Stimulated activated CD4-positive, alpha-beta T cell treated with anti-CD3 and anti-CD28 coated beads, Interleukin-15, amount 100 ng/mL, for 48 hours (primary cell): ENCODE data around the gene ARID3B.

ENCODE experiments used
- DNase-seq, 2 donors: peaks; one replicate each; pipeline ENCODE4 v3.0.0-alpha.2; 2020; ENCODE audit warnings: low read depth in 2 of 2

Gene ARID3B

DNA sequence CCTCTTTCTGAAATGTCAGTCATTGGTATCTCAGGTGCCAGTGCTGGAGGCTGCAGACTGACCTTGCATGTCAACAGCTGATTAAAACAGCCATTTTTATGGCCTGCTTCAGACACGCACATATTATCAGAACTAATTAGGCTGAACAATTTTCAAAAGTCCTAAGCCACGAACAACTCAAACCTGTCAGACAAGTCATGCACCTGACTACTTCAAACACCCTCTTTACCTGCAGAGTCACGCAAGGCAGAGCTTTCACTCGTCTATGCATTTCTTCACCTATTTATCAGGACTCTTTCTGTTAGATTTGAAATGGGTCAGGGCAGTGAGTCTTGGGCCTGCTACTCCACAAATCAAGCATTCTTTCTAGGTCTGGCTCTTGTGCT lies 101.3 kb downstream of the ARID3B start:
- DNase-seq = no peak

DNA sequence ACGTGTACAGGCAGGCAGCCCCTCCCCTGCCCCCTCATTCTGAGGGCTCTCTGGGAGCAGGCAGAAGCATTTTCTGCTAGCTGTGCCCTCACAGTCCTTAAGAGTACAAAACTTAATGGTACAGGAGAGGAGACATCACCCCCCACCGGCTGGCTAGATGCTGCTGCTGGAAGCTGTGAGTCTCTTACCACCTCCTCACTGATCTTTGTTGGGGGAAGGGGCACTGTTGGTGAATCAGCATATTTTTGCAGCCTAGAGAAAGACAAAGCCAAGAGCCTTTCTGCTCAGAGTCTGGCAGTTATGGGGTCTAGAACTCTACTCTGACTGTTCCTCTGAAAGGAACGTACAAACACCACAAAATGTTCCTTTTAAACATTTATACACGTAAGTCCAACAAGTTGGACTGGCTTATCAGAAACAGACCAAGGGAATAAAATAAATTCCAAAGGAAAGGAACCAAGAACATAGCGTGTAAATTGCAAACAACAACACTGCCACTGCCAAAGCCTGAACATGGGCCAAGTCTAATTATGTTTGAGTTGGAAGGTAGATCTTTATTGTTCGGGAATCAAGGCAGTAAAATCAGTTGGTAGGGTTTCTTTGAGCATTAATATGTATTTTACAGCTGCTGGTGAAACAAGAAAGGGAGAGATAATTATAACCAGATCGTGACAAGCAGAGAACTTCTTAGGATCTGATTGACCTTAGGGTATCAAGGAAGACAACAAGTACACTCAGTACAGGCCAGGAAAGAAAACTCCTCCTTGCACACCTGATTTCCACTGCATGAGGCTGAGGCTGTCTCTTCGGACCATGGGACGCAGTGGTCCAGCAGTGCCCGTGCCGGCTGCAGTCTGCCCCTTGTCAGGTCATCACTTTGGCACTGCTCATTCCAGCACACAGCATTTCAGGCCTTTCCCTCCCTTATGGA lies 102.0 kb downstream of the ARID3B start:
- DNase-seq = no peak

GRCh38 chr15:74643665-74644204 lies 102.7 kb downstream of the ARID3B start:
- no peak for DNase-seq

DNA sequence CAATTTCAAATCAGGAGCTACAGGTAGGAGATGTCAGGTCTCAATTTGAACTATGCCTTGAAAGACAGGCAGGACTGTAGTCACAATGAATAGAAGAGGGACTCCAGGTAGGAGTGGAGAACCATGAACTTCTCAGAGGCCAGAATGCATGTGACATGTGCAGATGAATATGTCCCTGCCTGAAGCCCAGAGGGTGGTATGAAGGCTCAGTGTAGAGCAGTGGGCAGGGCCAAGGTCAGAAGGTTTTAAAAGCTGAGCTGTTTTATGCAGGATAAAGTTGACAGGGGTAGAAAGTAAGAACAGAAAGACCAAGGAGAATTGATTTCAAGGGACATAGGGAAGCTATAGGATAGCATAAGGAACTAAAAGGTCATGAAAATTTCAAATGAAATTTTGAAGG lies 105.5 kb downstream of the ARID3B start:
- no peak for DNase-seq
